AG09309 (cell line): ENCODE data around the gene TFCP2L1.

Experiments used
- DNase-seq: peaks from one replicate; pipeline ENCODE4 v3.0.0-alpha.2; 2010; ENCODE audit warnings: low read depth
- H3K4me3 ChIP-seq: 2 replicates; pipeline ENCODE4 v1.5.1; 2011; ENCODE audit warnings: mild to moderate bottlenecking, low read depth, low read length, moderate library complexity; ENCODE audit not compliant: control insufficient read depth
- TF ChIP-seq, protein P1 (sequence below): IDR thresholded peaks from 2 replicates; pipeline ENCODE4 v1.5.1; 2011; ENCODE audit warnings: mild to moderate bottlenecking, low read depth, low read length, inconsistent platforms; ENCODE audit not compliant: insufficient read depth, control insufficient read depth; ENCODE audit errors: missing control alignments

TFCP2L1 gene

DNA sequence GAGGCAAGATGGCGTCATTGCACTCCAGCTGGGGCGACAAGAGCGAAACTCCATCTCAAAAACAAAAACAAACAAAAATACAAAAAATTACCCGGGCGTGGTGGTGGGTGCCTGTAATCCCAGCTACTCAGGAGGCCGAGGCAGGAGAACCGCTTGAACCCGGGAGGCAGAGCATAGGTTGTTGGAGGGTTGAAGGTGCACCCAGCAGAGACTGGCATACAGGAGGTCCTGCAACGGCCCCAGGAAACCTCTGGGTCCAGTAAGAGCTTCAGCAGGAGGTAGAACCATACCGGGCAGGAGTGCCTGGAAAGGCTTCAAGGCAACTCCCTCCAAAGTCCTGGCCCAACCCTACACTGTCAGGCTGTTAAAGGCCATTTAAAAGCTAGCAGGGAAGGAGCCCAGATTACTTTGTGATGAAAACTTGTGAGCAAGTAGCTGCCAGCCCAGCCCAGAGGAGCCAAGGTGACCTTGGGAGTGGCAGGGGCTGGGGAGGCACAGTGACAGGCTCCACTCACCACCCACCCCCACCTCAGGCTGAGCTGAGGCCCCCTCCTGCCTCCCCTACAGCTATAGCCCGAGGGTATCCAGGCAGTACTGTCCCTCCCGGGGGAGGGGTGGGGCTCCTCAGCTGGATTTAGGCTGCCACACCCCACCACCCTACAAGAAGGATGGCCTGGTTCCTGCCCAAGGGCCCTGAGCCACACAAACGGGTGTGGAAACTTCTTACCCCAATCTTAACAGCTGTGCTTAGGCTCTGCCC, 28.1 kb downstream of the TFCP2L1 start:
- no peak overlapping the region for H3K4me3 ChIP-seq
- DNase-seq: no peak
- TF ChIP-seq, protein P1, sequence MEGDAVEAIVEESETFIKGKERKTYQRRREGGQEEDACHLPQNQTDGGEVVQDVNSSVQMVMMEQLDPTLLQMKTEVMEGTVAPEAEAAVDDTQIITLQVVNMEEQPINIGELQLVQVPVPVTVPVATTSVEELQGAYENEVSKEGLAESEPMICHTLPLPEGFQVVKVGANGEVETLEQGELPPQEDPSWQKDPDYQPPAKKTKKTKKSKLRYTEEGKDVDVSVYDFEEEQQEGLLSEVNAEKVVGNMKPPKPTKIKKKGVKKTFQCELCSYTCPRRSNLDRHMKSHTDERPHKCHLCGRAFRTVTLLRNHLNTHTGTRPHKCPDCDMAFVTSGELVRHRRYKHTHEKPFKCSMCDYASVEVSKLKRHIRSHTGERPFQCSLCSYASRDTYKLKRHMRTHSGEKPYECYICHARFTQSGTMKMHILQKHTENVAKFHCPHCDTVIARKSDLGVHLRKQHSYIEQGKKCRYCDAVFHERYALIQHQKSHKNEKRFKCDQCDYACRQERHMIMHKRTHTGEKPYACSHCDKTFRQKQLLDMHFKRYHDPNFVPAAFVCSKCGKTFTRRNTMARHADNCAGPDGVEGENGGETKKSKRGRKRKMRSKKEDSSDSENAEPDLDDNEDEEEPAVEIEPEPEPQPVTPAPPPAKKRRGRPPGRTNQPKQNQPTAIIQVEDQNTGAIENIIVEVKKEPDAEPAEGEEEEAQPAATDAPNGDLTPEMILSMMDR: no peak

DNA sequence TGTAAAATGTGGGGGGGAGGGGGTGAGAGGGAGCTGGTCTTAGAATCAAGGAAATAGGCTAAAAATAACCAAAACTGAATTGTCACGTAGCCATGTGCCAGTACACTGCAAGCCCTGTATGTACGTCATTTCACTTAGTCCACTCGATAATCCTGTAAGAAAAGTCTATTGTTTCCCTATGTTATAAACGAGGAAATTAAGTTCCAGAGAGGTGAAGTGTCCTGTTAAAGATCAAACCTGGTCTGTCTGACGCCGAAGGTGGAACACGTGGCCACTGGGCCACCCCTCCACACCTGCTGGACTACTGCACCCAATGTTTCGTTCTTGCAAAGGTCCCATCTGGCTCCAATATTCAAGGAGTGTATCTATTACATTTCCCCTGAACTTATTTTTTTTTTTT, 29.6 kb downstream of the TFCP2L1 start:
- DNase-seq: no peak
- TF ChIP-seq, protein P1: no peak
- no peak overlapping the region for H3K4me3 ChIP-seq

DNA sequence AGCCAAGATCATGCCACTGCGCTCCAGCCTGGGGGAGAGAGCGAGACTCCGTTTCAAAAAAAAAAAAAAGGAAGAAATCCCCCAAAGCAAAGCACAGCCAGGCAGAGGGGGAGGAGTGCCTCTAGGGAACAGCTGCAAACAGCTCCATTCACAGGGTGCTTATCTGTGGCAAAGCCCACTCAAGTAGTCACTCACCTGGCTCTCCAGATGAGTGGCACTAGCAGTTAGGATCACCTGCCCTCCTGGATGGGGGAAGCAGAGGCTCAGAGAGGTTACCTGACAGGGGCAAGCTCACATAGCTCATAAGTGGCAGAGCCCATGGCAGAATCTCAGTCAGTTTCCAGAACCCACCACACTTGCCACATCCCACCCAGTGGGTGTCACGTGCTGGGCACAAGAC, 30.3 kb downstream of the TFCP2L1 start:
- DNase-seq: no peak
- H3K4me3 ChIP-seq: no peak overlapping the region
- TF ChIP-seq, protein P1: no peak

DNA sequence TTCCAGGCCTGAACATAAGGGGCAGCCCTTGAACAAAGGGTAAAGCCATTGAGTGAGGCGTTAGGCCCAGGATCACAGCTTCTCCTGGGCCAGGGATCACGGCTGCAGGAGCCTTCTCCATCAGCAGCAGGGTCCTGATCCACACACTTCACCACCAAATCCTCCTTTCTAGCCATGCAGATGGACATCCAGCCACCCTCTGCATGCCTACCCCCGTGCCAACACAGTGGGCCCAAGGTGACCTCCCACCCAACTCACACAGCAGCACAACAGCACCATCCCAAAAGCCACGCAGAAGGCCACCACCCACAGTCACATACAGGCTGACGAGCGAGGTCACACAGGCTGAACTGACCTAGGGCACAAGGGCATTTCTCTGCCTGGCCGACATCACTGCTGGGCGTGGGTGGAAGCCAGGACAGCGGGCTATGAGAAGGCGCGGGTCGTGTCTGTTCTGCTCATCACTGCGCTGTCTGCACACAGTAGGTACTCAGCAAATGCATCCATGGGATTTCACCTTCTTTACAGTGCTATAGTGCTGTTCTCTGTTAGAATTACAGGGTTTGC, 31.2 kb downstream of the TFCP2L1 start:
- no peak overlapping the region for H3K4me3 ChIP-seq
- DNase-seq: no peak
- TF ChIP-seq, protein P1: no peak

DNA sequence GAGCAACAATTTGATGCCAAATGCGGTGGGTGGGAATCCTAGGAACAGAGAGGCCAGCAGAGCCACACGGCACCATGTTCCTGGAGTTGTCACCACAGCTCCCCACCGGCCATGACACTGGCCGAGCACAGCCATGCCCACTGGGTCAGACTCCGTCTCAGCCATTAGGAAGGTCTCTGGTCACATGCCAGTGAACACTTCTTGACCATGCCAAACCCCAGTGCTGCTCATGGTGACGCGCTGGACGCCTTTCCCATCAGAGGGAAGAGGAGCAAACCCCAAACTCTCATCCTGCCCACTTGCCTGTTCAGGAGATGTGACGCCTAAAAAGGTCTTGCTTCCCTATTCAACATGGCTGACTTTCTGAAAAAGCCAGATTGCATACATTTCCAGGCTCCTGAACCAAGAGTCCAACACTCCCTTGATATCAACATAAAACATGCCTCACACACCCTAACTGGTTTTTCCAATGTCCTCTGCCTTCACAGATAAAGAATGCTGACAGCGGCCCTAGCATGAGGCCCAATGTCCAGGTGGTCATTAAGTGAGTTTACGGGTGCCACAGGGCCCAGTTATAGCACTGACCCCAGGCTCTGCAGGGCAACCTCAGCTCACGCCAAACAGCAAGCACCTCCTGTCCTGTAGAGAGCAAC, 31.9 kb downstream of the TFCP2L1 start:
- DNase-seq: no peak
- H3K4me3 ChIP-seq: no peak overlapping the region
- TF ChIP-seq, protein P1: no peak

DNA sequence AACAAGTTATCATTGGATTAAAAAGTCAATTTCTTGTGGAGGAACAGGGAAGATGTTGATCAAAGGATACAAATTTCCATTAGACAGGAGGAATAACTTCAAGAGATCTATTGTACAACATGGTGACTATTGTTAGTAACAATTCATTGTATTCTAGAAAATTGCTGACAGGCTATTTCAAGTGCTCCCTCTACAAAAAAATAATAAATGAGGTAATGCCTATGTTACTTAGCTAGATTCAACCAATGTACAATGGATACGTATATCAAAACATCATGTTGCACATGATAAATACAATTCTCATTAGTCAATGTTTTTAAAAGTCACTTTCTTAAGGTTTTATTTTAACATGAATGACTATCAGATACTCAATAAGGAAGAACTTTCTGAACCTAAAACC, 33.5 kb downstream of the TFCP2L1 start:
- no peak overlapping the region for H3K4me3 ChIP-seq
- DNase-seq: no peak

More for the DNA sequence above, 33.5 kb downstream of the TFCP2L1 start:
- TF ChIP-seq, protein P1: no peak
